ENCODE measurements around the gene AFAP1L1.

DNA sequence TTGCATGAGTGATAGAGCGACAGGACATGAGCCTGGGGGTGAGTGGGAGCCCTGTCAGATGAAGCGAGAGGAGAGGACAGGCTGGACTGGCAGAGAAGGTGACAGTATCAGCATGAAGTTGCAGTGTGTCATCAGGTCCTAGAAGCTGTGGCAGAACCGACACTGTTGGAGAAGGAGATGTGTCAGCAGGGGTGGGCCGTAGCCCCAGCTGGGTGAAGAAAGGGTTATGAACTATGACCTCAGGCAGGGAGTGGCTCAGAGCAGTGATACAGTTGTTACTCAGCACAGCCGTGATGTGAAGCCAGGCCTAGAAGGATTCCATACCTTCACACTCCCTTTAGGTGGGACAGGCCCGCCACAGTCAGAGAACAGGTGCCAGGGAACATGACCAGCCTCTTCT lies 93.8 kb downstream of the AFAP1L1 start:
- TF ChIP-seq, protein P1, sequence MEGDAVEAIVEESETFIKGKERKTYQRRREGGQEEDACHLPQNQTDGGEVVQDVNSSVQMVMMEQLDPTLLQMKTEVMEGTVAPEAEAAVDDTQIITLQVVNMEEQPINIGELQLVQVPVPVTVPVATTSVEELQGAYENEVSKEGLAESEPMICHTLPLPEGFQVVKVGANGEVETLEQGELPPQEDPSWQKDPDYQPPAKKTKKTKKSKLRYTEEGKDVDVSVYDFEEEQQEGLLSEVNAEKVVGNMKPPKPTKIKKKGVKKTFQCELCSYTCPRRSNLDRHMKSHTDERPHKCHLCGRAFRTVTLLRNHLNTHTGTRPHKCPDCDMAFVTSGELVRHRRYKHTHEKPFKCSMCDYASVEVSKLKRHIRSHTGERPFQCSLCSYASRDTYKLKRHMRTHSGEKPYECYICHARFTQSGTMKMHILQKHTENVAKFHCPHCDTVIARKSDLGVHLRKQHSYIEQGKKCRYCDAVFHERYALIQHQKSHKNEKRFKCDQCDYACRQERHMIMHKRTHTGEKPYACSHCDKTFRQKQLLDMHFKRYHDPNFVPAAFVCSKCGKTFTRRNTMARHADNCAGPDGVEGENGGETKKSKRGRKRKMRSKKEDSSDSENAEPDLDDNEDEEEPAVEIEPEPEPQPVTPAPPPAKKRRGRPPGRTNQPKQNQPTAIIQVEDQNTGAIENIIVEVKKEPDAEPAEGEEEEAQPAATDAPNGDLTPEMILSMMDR (IDR thresholded peaks at IDR 0.05; ENCODE audit: extremely low read depth in 1 of 2, insufficient read depth in 1 of 2, low read depth in 1 of 2, low read length in 2 of 2), result no peak
- TF ChIP-seq POLR2A (IDR thresholded peaks at IDR 0.05; ENCODE audit: low read depth, low read length) (no peak), MYC (IDR thresholded peaks at IDR 0.05; ENCODE audit: low read depth, low read length) (no peak), EZH2 (IDR thresholded peaks at IDR 0.05; ENCODE audit: borderline replicate concordance, low read depth, low read length, severe bottlenecking) (no peak), POLR2AphosphoS5 (IDR thresholded peaks at IDR 0.05; ENCODE audit: insufficient read depth, low read depth, low read length) (no peak), GATA2 (IDR thresholded peaks at IDR 0.05; ENCODE audit: insufficient read depth, insufficient read length, low read depth, low read length) (no peak)
- TF ChIP-seq, protein P2, sequence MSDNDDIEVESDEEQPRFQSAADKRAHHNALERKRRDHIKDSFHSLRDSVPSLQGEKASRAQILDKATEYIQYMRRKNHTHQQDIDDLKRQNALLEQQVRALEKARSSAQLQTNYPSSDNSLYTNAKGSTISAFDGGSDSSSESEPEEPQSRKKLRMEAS (IDR thresholded peaks at IDR 0.05; ENCODE audit: insufficient read depth, insufficient read length), result no peak
